Measurements from ENCODE around the gene UNC5B.

Gene UNC5B

DNA sequence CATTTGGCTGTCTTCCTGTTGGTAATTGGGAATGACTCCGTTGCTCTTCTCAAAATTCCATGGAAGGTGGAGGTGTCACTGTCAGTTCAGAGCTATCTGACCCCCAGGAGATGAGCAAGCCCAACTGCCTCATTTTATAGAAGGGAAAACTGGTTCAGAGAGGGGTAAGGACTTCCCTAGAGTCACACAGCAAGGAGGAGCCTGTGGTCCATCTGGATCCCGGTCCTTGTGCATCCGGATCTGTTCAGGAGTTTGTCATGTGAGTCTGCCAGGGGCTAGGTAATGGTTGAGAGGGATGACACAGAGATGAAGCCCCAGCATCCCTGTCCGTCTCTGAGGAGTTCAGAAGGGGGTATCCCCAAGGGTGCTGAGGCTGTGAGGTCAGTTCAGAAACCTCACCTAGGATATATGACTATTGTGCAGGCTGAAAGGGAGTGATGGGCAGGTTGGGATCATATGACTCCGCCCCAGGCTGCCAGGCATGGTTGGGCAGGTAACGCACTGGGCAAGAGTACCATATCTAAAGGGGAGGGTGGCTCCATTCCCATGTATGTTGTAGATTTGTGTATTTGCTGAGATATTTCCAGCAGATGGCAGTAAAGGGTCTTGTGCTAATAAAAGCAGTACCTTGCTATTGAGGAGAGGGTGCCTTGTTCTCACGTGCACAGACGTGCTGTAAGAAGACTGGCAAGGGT is 90.7 kb downstream of the UNC5B start:
- no peak for DNase-seq

DNA sequence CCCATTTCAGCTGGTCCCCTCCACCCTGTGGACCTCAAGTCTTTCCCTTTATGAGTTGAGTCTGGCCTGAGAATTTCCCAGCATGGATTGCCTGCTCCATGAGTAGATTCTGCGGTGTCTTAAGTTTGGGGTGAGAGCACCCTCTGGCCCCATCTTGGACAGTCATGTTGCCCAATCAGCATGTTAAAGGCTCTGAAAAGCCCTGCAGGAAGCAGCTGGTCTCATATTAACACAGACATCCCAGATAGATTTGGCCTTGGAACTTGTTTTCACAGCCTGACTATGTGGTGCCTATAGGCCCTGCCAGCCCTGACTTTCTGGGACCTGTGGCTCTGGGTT is 91.2 kb downstream of the UNC5B start:
- DNase-seq = no peak

DNA sequence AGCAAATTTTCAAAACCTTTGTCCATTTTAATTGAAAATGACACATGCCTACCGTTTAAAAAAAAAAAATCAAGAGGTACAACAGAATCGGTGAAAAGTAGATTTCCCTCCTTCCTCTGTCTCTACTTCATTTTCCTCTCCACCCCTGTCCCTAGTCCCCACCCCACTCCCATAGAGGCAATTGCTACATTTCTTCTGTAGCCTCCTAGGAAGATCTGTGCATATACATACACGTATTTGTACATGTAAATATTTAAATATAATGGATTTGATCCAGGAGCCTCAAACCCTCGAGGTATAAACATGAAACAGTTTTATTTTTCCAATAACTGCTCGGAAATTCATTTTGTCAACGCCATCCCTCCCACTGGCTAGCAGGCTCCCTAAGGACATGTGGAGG is 92.5 kb downstream of the UNC5B start:
- no peak for DNase-seq

- no peak for DNase-seq
Measured at GRCh38 chr10:71306979-71307378, 94.6 kb downstream of the UNC5B start.

- no peak for DNase-seq
Measured at GRCh38 chr10:71307469-71308085, 95.2 kb downstream of the UNC5B start.

DNA sequence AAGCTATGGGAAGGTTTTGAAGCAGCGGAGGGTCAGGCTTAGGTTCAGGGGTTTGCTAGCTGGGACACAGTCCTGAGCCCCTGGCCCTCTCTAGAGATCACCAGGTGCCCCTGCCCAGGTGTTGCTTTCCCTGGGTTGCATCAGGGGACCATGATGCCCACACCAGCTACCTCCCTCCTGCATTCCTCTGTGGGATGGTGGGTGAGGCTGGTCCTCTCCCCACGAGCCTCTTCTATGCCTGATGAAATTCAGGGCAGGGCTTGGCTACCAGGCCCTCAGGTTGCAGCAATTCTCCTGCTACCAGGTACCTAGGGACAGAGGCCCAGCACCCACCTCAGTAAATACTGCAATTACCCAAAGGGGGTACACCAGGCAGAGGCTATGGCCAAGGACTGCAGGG is 95.9 kb downstream of the UNC5B start:
- DNase-seq = no peak

GRCh38 chr10:71308985-71309384 is 96.6 kb downstream of the UNC5B start:
- no peak for DNase-seq

GRCh38 chr10:71309919-71310318 is 97.5 kb downstream of the UNC5B start:
- no peak for DNase-seq

DNA sequence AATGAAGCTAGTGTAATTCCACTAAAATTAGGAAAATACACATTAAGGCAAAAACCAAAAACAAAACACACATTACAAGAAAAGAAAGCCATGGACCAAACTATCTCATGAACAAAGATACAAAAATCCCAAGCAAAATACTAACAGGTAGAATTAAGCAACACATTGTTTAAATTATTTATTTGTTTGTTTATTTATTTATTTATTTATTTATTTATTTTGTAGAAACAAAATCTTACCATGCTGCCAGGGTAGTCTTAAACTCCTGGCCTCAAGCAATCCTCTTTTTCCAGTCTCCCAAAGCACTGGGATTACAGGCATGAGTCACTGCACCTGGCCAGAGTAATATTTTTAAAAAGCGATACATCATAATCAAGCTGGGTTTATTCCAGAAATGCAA is 99.8 kb downstream of the UNC5B start:
- DNase-seq = no peak

- peak; percentile 86 for DNase-seq
Measured at GRCh38 chr10:71312811-71313789, 100.7 kb downstream of the UNC5B start.

- DNase-seq = peak; percentile 77
Measured at GRCh38 chr10:71314028-71314693, 101.8 kb downstream of the UNC5B start.

DNA sequence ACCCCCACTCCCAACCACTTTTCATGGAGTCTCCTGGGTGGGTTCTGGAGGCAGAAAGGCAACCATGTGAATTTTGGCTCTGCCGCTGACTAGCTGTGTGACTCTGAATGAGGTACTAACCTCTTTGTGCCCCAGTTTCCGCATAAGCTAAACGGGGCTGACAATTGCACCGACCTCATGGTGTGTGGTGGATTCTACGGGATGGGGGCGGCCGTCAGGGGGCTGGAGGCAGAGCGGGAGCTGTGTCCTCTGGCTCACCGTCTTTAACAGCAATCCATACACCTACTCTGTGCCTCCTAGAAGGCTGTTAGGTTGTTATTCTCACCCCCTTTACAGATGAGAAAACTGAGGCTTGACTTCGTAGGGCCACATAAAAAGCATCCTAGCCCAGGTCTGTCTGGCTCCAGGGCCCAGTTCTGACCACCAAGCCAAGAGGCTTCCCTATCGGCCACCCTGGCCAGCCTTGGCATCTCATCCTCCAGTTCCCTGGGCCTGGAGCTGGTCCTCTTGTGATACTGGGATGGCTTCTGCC is 102.4 kb downstream of the UNC5B start:
- no peak for DNase-seq

DNA sequence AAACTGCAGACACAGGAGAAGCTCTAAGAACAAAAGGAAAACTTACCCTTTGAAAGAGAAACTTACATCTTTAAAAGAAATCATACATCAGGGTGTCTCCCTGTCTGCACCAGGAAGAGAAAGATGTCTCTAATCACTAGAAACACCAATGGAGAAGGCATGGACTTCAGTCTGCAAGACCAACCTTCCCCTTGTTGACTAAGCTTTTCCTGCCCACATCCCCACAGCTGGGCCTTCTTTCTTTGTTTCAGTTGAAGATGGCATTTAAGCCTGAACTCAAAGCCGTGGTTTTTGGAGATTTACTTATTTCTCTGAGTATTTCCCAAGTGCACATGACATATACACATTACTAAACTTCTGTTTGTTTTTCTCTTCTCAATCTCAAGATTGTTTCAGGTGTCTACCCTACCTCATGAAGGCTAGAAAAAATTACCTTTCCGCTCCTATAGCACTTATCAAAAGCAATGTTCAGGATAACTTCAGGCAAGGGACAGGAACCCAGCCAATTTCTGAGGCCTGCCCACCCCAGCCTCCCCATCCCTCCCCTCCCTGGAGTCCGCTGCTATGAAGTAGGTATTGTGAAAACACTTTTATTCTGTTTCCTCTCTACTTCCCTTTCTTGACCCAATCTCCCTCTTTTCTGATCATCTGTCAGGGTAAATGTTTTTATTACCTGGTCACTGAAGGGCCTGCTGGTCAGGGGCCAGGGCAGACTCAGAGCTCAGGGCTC is 103.9 kb downstream of the UNC5B start:
- no peak for DNase-seq

GRCh38 chr10:71316786-71317160 is 104.4 kb downstream of the UNC5B start:
- no peak for DNase-seq

DNA sequence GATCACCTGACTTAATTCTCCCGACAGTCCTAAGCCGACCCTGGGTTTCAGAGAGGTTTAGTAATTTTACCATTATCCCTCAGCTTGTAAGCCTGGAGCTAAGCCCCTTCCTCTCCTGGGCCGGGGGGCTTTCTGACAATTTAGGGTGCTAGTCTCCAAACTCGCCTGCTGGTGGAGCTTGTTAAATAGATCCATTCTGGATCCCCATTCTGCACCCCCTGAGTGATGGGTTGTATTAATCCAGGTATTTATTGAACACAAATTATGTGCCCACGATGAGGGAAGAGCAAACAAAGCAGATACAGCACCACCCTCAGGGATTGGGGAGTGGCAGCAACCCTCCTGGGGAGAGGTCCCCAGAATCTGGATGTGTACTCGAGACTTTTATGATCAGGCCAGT is 105.4 kb downstream of the UNC5B start:
- no peak for DNase-seq

- DNase-seq = peak; percentile 89
Measured at GRCh38 chr10:71319042-71319799, 106.9 kb downstream of the UNC5B start, which contains the start of gene SLC29A3. TSS of gene SLC29A3 (plus strand) at chr10:71319259. CDS start at chr10:71319310, 51 bp downstream.

DNA sequence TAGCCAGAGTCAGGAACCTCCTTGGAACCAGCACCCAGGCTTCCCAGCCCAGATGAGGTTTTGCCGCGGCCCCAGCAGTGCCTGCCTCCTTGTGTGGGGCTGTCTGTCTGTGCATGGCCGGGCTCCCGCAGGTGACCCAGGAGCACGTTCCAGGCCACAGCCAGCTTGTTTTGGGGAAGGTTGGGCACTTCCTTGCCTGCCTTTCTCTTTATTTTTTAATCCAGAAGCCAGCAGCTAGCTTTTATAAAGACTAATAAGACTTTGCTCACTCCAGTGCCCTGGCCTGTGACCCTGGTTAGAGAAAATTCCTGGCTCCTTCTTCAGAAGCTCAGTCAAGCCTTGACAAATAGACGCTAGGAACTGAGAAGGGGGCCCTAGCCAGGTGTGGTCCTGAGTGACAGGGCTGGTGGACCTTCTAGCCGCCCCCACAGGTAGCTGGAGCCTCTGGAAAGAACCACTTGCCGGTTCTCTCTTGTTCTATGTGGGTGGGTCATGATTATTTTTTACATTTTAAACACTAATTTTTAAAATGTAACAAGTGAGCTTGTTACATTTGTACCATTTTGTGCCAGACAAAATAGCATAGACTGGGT is 107.5 kb downstream of the UNC5B start:
- no peak for DNase-seq

GRCh38 chr10:71320592-71320991 is 108.2 kb downstream of the UNC5B start:
- no peak for DNase-seq

- DNase-seq = no peak
Measured at GRCh38 chr10:71321386-71321785, 109.0 kb downstream of the UNC5B start.

DNA sequence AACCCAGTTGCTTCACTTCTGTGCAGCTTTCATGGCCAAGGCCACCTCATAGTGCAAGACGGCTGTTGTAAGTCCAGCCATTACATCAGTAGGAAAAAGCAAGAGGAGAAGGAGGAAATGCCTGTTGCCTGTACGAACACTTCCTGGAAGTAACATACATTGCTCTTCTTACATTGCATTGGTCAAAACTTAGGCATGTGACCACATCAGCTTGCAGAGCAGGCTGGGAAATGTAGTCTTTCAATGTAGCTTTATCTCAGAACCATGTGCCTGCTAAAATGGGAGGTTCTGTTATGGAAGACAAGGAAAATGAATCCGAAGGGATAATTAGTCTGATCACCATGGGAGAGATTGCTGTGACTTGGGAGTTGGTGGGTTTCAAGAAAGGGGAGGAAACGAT is 111.0 kb downstream of the UNC5B start:
- DNase-seq = no peak

GRCh38 chr10:71324743-71325142 is 112.4 kb downstream of the UNC5B start:
- DNase-seq = no peak
